Globus pallidus (tissue), 1 donor: ENCODE results near the gene NEK5.
"Not testable (repeated sequence)": the region's sequence is repeated elsewhere in the genome, so short reads cannot be mapped to it uniquely, and the experiment has no call there.

ENCODE experiments used
- DNase-seq: peaks from one replicate; pipeline ENCODE4 v3.0.0-alpha.2; 2015; ENCODE audit warnings: low spot score

NEK5 gene

DNA sequence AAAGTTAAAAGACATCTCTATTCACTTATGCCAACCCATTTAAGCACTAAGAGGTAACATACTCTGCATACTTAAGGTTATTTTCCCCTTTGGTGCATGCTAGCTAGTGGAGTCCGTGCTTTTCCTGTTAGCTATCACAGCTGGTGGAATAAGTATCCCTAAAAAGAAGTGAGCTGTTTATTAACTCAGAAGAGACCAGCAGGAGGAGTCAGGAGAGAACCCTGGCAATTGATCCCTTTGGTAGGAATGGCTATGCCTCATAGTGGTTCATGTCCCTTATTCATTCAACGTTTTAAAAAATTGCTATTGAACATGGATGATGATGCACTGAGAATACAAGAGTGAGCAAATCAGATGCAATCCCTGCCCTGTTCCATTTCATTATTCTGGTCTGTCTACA lies 12.4 kb upstream of the NEK5 start:
- no peak for DNase-seq

DNA sequence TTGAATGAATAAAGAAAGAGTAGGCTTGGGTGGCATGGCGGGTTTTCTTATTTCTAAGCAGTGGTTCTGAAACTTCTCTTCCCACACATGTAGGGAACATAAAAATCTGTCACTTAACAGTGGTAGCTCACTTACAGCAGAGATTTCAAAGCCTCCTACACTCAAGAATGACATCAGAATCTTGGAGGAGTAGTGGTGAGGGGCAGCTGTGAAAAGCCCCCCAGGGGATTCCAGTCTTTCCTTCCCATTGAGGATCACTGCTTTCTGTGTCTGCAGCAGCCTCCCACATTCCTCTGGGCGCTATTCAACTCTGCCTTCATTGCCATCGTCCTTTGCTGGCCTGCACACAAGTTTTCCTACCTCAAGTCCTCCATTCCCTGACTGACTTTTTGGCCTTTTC lies 8.6 kb upstream of the NEK5 start:
- DNase-seq, result no peak

DNA sequence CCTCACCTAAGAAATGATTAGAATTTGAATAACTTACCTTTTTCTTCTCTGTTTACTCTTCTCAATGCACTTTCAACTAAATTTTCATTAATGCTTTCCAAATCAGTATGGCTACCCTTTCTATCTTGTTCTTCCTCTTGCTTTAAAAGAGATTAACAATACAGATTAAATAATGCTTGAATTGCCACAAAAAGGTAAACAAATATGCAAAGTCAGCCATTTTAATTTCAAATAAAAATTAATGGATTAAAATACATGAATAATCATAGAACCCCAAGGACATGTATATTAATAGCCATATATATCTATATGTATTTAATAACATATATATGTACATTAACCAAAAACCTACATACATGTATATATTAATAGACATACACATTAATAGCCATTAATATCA lies 7.9 kb upstream of the NEK5 start:
- DNase-seq, result no peak

DNA sequence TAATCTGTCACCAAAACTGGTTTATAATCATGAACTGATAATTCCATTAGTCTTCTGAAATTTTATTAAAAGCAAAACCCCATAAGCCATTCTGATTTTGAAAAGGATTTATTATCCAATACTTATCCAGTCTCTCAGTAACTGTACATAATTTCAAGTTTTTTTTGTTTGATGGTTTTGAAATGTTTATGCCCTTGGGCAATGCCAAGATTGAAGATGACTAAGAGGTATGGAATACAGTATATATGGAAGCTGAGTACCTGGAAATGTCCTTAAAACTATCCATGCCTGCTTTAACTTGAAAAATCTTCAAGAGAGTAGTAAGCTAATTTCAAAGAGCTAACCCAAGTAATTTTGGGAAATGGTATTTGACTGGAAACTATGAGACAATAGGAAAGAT lies 1.8 kb upstream of the NEK5 start:
- no peak for DNase-seq

DNA sequence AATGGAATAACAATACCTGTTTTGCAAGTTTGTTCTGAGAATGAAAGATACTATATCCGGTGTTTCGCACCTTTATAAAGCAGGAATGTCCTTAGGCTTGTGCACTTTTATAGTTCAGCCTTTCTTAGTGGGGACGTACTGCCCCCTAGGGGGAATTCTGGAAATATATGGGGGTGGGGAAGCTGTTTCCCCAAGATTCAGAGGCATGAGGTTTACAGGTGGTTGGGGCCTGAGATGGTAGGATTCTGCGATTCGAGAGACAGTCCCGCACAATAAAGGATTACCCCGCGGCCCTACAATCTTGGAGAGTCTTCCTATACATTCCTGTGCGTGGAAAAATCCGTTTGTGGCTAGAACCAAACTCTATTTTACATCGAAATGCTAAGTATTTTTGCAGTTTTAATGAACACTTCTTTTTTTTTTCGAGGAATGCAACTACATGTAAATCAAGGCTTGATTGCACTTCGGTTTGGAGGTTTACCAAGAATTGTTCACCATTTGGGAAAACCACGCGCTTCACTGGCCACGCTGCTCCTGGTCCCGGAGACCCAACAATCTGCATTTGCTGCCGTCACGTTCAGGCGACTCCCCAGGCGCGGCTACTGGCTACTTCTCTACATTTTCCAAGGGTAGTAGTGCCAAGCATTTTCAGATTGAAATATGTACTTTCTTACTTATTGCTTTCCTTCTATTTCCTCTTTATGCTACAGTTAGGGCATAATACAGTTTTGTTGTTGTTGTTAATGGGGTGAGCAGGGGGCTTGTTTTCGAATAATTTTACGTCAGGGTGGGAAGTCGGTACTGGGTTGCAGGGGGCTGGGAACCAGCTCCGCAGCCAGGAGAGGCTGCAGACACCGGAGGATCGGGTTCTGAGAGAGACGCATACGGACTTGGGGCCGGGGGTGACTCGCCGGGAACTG lies 830 bp downstream of the NEK5 start:
- peak; percentile 73 for DNase-seq

DNA sequence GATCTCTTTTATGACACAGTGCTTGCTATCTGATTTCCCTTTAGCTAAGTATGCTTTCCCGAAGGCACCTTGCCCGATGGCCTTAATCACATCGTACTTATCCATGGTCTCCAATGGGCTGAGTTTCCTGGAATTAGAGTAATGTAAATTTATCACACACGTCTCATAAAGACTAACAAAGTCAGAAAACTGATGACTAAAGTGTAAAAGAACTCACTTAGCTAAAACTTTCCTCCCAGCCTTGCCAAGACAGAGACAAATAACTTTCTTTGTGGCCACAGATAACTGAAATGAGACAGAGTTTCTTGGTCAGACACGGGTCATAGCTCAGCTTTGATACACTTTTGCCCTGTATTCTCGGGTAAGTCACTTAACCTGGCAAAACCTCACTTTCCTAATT lies 1.5 kb downstream of the NEK5 start:
- DNase-seq, result no peak

DNA sequence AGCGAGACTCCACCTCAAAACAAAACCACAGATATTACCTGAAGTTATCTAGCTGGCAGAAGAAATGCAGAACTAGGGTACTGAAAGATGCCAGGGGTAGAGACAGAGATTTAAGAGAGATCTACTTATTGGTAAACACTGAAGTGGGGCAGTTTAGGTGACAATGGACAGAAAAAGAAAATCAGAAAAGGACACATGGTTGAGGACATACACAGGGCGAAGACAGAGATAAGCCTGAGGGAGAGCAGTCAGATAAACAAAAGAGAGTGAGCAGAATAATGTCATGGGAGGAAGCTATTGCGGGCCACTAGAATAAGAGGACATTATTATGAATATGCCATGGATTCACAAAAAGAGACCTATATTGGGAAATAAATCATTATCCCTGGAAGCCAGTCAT lies 3.3 kb downstream of the NEK5 start:
- DNase-seq, result no peak

DNA sequence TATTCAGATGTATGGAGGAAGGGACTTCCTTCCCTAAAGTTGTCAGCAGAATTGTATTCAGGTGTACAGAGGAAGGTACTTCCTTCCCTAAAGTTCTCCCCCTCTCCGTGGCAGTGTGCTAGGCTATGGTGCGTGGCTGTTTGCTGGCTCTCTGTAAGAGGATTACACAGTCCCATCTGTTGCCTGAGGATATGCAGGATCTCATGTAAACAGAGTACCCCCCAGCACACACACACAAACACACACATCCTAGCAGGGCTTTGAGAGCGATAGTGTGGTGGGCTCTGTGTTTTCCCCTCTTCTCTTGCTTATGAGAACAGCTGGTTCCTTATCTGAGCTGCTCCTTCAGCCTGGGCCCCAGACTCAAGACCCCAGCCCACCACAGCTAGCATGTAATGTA lies 10.3 kb downstream of the NEK5 start:
- no peak for DNase-seq

DNA sequence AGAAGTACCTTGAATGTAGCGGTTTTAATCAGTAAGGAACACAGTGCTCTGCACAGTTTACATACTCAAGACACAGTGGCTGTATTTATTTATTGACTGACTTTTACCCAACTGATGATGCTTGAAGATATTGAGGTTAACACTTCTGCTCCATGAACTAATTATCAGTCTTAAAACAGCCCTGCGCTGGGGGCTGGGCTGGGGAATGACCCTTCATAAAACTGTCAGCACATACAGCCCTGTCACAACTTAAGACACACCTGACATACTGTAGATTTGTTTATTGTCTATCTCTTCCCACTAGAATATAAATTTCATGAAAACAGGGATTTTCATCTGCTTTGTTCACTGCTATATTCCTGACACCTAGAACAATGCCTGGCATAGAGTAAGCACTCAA lies 10.8 kb downstream of the NEK5 start:
- no peak for DNase-seq

DNA sequence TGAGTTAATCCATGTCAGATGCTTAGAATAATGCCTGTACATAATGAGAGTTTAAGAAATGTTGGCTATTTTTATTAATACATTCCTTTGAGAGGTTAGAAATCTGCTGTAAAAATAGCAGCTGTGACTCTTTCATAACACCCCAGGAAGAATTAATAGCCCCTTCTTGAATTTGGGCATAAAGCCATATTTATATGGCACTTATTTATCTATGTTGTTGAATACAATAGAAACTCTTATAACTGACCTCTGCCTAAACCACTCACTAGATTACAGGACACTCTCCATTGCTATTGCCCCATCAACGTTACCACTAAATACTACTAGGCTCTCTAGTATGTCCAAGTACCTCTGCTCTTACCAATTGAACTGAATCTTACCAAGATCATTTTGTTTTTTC lies 16.3 kb downstream of the NEK5 start:
- no peak for DNase-seq

DNA sequence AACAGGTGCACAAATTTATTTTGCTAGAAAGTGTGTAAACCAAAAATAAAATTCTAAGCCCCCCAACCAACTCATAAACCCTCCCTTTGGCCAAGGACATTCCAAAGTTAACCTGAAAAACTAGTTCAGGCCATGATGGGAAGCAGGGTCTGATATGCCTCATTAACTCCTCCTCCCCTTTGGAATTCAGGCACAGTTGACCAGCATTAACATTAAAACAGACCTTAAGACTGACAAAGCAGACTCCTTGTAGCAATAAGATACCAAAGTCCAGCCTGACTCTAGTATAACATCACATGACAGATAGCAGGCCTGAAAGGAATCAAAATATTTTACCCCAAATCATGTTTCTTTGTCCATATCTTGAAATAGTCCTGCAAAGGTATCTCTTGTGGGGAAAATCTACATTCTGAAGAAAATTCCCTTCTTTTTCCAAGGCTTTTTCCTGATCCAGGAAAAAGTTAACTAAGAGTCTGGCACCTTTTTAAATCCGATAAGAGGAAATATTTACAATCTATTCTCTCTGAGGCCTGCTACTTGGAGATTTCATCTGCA lies 19.7 kb downstream of the NEK5 start:
- no peak for DNase-seq

DNA sequence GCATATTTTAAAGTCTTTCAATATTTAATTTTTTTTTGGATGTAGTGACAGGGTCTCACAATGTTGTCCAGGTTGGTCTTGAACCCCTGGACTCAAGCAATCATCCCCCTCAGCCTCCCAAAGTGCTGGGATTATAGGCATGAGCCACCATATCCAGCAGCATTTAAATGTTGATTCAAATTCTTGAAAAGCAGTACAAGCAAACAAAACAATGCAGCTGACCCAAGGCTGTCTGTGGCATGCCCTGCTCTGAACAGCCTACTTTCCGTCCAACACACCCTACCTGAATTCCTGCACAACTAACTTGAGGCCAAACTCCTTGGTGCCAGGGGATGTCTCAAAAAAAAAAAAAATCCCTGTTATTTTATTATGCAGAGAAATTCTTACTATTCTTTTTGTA lies 23.0 kb downstream of the NEK5 start:
- DNase-seq, result no peak

DNA sequence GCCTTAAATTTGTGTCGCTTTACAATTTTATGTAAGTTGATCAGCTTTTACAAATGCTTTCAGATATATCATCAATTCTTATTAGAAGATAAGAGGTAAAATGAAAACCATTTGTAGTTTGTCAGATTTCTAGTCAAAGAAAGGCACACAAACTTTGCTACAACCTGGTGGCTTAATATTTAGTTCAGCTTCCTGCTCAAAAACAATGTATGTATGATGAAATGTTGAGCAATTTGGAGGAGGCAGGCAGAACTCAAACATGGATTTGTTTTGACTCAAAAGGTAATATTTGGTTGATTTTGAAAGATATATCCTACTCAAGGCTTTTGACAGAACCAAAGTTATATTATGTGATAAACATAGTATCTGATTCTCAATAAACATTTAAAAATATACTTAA lies 24.2 kb downstream of the NEK5 start:
- no peak for DNase-seq

DNA sequence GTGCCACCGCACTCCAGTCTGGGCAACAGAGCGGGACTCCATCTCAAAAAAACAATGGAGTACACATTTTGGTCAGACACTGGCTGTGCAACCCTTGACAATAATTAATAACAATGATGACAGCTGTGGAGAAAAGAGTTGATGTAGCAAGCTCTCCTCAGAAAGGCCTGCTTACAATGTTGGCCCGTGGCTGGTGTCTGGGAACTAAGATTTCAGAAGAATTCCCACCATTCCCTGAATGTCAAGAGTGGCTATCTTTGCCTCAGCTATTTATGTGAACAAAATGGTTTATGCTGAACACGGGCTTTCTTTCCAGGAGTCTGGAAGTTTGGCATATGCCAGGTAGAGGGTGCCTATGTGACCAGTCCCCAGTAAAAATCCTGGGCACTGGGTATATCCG lies 25.5 kb downstream of the NEK5 start:
- DNase-seq, result no peak

DNA sequence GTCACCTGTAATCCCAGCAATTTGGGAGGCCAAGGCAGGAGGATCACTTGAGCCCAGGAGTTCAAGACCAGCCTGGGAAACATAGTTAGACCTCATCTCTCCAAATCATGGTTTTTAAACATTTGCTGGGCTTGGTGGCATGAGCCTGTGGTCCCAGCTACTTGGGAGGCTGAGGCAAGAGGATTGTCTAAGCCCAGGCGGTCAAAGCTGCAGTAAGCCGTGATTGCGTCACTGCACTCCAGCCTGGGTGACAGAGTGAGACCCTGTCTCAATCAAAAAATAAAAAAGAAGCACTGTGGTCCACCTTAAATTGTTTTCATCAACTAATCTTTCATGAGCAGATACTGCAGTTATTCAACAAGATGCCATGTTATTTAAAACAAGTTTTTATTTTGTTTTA lies 26.4 kb downstream of the NEK5 start:
- not testable (repeated sequence) for DNase-seq

DNA sequence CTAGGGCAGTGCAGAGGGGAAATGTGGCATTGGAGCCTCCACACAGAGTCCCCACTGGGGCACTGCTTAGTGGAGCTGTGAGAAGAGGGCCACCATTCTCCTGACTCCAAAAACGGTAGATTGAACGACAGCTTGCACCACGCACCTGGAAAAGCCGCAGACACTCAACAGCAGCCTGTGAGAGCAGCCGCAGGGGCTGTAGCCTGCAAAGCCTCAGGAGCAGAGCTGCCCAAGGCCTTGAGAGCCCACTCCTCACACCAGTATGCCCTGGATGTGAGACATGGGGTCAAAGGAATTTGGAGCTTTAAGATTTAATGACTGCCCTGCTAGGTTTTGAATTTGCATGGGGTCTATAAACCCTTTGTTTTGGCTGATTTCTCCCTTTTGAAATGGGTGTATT lies 31.7 kb downstream of the NEK5 start:
- DNase-seq, result no peak

DNA sequence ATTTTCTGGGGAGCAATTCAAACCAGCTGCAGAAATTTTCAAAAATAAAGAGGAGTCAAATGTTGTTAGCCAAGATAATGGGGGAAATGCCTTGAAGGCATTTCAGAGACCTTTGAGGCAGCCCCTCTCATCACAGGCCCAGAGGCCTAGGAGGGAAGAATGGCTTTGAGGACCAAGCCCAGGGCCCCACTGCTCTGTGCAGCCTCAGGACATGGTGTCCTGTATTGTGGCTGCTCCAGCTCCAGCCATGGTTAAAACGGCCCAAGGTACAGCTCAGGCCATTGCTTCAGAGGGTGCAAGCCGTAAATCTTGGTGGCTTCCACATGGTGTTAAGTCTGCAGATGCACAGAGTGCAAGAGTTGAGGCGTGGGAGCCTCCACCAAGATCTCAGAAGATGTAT lies 32.1 kb downstream of the NEK5 start:
- no peak for DNase-seq

DNA sequence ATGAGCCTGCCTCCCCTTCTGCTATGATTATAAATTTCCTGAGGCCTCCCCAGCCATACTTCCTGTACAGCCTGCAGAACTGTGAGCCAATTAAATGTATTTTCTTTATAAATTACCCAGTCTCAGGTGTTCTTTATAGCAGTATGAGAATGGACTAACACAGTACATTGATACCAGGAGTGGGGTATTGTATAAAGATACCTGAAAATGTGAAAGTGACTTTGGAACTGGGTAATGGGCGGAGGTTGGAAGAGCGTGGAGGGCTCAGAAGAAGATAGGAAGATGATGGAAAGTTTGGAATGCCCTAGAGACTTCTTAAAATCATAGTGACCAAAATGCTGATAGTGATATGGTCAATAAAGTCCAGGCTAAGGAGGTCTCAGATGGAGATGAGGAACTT lies 32.8 kb downstream of the NEK5 start:
- DNase-seq, result no peak

DNA sequence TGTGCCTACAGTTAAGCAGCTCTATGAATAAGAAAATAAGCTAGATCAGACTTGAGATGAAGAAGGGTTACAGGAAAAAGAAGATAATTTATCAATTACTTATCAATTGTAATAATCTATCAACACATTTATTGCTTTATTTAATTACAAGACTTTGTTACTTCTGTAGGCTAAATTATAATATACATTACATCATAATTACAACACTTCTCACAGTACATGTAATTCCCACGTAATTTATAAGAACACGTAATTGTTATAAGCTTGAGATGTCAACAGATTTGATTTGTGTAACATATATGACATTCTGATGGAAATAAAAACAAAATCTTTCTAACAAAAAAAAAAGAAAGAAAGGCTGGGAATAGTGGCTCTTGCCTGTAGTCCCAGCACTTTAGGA lies 36.8 kb downstream of the NEK5 start:
- no peak for DNase-seq

DNA sequence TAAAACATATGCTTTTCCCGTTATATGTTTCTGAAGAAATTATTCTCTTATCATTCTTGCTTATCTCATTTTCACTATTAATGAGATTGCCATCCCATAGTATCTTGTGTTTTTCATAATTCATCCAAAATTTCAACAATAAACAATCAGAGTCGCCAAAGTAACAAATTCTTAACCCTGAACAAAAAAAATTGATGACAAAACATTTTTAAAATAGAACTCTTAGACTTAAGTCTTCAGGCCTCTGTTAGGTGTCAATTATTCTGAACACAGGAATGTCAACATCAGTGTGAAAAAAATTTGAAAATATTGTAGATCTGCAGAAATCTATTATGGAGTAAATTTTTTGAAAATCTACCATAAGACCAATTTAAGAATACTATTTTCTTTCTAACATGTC lies 37.4 kb downstream of the NEK5 start:
- DNase-seq, result no peak

DNA sequence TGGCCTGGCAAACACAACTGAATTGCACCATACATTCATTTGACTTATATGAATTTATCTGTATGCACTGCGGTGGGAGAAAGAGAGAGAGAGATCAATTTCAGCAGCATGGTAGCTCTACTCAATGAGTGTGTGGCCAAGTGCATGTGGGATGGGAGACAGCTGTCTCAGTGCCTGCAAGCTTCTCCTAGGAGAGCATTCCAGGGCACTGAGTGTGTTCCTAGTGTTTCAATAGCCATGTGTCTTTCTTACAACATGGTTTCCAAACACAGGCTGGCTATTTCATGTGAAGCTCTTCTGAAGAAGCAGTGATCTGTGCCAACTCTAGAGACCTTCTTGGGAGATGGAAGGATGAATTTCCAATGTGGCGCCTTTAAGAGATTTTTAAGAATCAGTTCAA lies 43.5 kb downstream of the NEK5 start:
- no peak for DNase-seq

DNA sequence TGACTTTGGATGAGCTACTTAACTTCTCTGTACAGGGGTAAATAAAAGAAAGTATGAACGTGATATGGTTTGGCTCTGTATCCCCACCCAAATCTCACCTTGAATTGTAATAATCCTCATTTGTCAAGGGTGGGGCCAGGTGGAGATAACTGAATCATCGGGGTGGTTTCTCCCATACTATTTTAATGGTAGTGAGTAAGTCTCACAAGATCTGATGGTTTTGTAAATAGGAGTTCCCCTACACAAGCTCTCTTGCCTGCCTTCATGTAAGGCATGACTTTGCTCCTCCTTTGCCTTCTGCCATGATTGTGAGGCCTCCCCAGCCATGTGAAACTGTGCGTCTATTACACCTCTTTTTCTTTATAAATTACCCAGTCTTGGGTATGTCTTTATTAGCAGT lies 43.9 kb downstream of the NEK5 start:
- not testable (repeated sequence) for DNase-seq

DNA sequence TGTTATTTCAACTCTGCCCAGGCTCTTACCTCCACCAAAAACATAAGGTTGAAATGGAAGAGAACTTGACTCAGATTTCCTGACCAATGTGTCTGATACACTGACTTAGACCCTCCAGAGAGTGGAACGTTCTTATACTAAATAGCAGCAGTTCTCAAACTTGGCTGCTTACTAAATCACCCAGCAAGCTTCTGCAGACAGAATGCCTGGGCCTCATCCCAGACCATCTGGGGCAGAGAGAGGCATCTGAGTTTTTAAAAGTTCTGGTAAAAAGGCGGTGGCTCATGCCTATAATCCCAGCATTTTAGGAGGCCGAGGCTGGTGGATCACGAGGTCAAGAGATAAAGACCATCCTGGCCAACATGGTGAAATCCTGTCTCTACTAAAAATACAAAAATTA lies 46.3 kb downstream of the NEK5 start:
- DNase-seq, result no peak

DNA sequence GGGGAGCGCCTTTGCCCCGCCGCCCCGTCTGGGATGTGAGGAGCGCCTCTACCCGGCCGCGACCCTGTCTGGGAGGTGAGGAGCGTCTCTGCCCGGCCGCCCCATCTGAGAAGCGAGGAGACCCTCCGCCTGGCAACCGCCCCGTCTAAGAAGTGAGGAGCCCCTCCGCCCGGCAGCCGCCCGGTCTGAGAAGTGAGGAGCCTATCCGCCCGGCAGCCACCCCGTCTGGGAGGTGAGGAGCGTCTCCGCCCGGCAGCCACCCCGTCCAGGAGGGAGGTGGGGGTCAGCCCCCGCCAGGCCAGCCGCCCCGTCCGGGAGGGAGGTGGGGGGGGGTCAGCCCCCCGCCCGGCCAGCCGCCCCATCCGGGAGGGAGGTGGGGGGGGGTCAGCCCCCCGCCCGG lies 49.0 kb downstream of the NEK5 start:
- DNase-seq, result not testable (repeated sequence)
